Measurements from ENCODE around the gene PMFBP1. TPM values are rescaled to one million over a fixed set of nuclear protein-coding genes. Genes with fewer than 3 reads are reported as not detected.

The PMFBP1 gene
- total RNA-seq, 1 experiment from 2014 or later, result 2.7 TPM

DNA sequence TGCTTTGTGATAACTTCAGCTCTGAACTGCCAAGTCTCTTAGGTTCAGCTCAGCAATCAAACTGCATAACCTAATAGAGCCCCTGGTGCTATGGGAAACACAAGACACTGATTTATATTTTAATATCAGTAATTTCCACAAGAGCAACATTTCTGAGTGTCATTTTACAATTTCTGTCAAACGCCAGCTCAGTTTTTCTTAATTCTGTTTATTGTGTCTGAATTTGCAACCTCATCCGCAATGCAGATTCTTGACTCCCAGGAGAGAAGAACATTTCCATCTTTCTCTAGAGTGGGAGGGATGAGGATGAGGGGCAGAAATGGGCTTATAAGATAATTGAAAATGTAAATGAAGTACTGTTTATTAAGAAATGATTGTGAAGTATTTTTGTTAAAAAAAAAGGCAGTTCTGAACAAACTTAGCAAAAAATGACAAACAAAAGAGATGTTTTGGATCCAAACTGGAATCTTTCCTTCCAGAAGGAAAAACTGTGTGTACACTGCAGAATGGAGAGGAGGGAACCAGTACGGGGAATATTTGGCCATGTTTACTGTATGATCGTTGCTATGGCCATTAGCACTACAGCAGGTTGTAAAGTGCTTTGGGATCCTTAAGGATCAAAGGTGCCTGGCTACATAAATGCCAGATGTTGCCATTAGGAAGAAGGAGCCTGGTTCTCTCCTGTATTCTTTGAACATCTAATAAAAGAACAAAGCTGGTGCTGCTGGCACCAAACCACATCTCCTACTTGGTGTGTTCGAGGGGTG, 7.4 kb upstream of the PMFBP1 start:
- Mint-ChIP-seq H3K4me3 (no peak overlapping the region), H3K27ac (peak overlapping the region in 1 of 3 experiments; percentile 27; a peak in 1 of 7 replicates), H3K4me1 (peaks cover 6% of the 10 kb centered on the region in 2 experiments), H3K36me3 (ENCODE audit: insufficient read depth in 1 of 3, low read depth in 3 of 3) (no peaks in the 10 kb centered on the region), H3K27me3 (ENCODE audit: low read depth) (peaks cover 3% of the 10 kb centered on the region), H3K9me3 (no peaks in the 10 kb centered on the region; a peak in 1 of 5 replicates)
- H4K5ac ChIP-seq (ENCODE audit: insufficient read length, low read depth, low read length), result no peak overlapping the region
- no peak for DNase-seq
- H3K18ac ChIP-seq (ENCODE audit: insufficient read length, low read depth, low read length), result no peak overlapping the region
- H3K56ac ChIP-seq (ENCODE audit: insufficient read length, low read depth, low read length), result no peak overlapping the region
- no peaks in the 10 kb centered on the region for H3K27me3 ChIP-seq (ENCODE audit: insufficient read depth, low read length)
- no peaks in the 10 kb centered on the region for H3K23me2 ChIP-seq (ENCODE audit: insufficient read length, low read depth, low read length, poor library complexity, severe bottlenecking)
- no peaks in the 10 kb centered on the region for H3K79me1 ChIP-seq (ENCODE audit: insufficient read depth, low read depth, low read length, poor library complexity, severe bottlenecking)
- no peak overlapping the region for H2BK20ac ChIP-seq (ENCODE audit: low read depth, low read length, poor library complexity, severe bottlenecking)
- no peak overlapping the region for H2BK5ac ChIP-seq (ENCODE audit: insufficient read length, low read length)
- H3K4me1 ChIP-seq (ENCODE audit: insufficient read depth, low read length), result no peaks in the 10 kb centered on the region
- TF ChIP-seq, protein P1, sequence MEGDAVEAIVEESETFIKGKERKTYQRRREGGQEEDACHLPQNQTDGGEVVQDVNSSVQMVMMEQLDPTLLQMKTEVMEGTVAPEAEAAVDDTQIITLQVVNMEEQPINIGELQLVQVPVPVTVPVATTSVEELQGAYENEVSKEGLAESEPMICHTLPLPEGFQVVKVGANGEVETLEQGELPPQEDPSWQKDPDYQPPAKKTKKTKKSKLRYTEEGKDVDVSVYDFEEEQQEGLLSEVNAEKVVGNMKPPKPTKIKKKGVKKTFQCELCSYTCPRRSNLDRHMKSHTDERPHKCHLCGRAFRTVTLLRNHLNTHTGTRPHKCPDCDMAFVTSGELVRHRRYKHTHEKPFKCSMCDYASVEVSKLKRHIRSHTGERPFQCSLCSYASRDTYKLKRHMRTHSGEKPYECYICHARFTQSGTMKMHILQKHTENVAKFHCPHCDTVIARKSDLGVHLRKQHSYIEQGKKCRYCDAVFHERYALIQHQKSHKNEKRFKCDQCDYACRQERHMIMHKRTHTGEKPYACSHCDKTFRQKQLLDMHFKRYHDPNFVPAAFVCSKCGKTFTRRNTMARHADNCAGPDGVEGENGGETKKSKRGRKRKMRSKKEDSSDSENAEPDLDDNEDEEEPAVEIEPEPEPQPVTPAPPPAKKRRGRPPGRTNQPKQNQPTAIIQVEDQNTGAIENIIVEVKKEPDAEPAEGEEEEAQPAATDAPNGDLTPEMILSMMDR (conservative IDR thresholded peaks at IDR 0.05), result no peak
- no peak overlapping the region for H2BK120ac ChIP-seq (ENCODE audit: low read depth, low read length, poor library complexity, severe bottlenecking)
- WGBS (ENCODE audit: extremely low coverage, insufficient read length, low lambda C conversion rate), result no CpG with 5 or more reads among the region's 5 CpGs
- H2AK5ac ChIP-seq (ENCODE audit: insufficient read length, low read length), result no peak overlapping the region
- no peak overlapping the region for H2BK15ac ChIP-seq (ENCODE audit: low read depth, low read length)
- no peak overlapping the region for H4K8ac ChIP-seq (replicated peaks; ENCODE audit: insufficient read length, low read depth, low read length)
- H2BK12ac ChIP-seq (ENCODE audit: insufficient read length, low read depth, low read length), result no peak overlapping the region
- H3K14ac ChIP-seq (ENCODE audit: insufficient read depth, low read length), result peak overlapping the region; percentile 16; the same call in 1 of the 2 replicates
- no peak overlapping the region for H3K27ac ChIP-seq (ENCODE audit: insufficient read length, low read depth, low read length)
- H3K9me3 ChIP-seq (ENCODE audit: control insufficient read depth, low read depth, low read length), result no peaks in the 10 kb centered on the region
- no peak overlapping the region for H3K4ac ChIP-seq (ENCODE audit: low read depth, low read length)
- no peak overlapping the region for H3K23ac ChIP-seq (ENCODE audit: insufficient read length, low read depth, low read length)
- H3T11ph ChIP-seq (ENCODE audit: low read length), result no peak overlapping the region
- no peak overlapping the region for H3K4me2 ChIP-seq (ENCODE audit: insufficient read depth, insufficient read length, low read length)
- H2AFZ ChIP-seq (ENCODE audit: low read length), result no peak overlapping the region
- H3K9ac ChIP-seq (ENCODE audit: extremely low read depth, insufficient read length, low read length), result no peak overlapping the region
- H4K91ac ChIP-seq (ENCODE audit: insufficient read length, low read depth, low read length), result no peak overlapping the region
- no peaks in the 10 kb centered on the region for H4K20me1 ChIP-seq (ENCODE audit: control insufficient read depth, insufficient read depth, insufficient read length)
- H3K79me2 ChIP-seq (ENCODE audit: insufficient read depth, low read length), result no peaks in the 10 kb centered on the region
